H1 (cell line): ENCODE results near the gene PRSS12. TPM values are rescaled to one million over a fixed set of nuclear protein-coding genes. Genes with fewer than 3 reads are reported as not detected.

ENCODE experiments used
- ASH2L ChIP-seq: fragments of 200-600, 300-600 bp; sonication (generic); IDR thresholded peaks from one replicate; pipeline ENCODE4 v1.7.1; 2017; ENCODE audit warnings: low read length
- BACH1 ChIP-seq: IDR thresholded peaks from 2 replicates; pipeline ENCODE4 v1.6.1; 2012; ENCODE audit warnings: low read length, improper control_type of control experiment
- BCL11A ChIP-seq, 2 experiments: IDR thresholded peaks; one replicate each; pipeline ENCODE4 v1.6.1; 2011; ENCODE audit warnings: low read depth in 2 of 2, low read length in 2 of 2, mild to moderate bottlenecking in 2 of 2
- CEBPB ChIP-seq: IDR thresholded peaks from 2 replicates; pipeline ENCODE4 v1.6.1; 2012; ENCODE audit warnings: low read depth, low read length
- CHD7 ChIP-seq: fragments of 300-600 bp; sonication (generic); IDR thresholded peaks from 2 replicates; pipeline ENCODE4 v1.7.1; 2012; ENCODE audit warnings: low read length, moderate library complexity, mild to moderate bottlenecking, inconsistent platforms; ENCODE audit not compliant: insufficient replicate concordance
- HDAC2 ChIP-seq, 2 experiments: fragments of 300-600 bp in 1 of 2; sonication (generic) in 1 of 2; IDR thresholded peaks; 2 replicates each; pipeline ENCODE4 v1.6.1; 2011 to 2012; ENCODE audit warnings: low read depth in 2 of 2, low read length in 2 of 2, mild to moderate bottlenecking in 2 of 2, moderate library complexity in 2 of 2, borderline replicate concordance in 1 of 2, inconsistent platforms in 1 of 2
- KDM1A ChIP-seq: fragments of 200-600, 300-600 bp; sonication (generic); IDR thresholded peaks from 2 replicates; pipeline ENCODE4 v1.7.1; 2016; ENCODE audit warnings: mild to moderate bottlenecking, low read length, borderline replicate concordance
- POLR2A ChIP-seq, 2 experiments: IDR thresholded peaks; 1 replicate in 1 of 2; 2 replicates in 1 of 2; pipeline ENCODE4 v1.6.1; 2011; ENCODE audit warnings: low read depth in 2 of 2, low read length in 2 of 2, mild to moderate bottlenecking in 2 of 2; ENCODE audit errors: control extremely low read depth in 1 of 2
- POU5F1 ChIP-seq: IDR thresholded peaks from 2 replicates; pipeline ENCODE4 v1.6.1; 2011; ENCODE audit warnings: low read depth, mild to moderate bottlenecking, low read length, moderate library complexity
- RBBP5 ChIP-seq: IDR thresholded peaks from 2 replicates; pipeline ENCODE4 v1.7.1; 2012; ENCODE audit warnings: low read depth, mild to moderate bottlenecking, inconsistent platforms, low read length, moderate library complexity, borderline replicate concordance
- SAP30 ChIP-seq: fragments of 300-600 bp; sonication (generic); IDR thresholded peaks from 2 replicates; pipeline ENCODE4 v1.7.1; 2012; ENCODE audit warnings: low read length, moderate library complexity, mild to moderate bottlenecking, inconsistent platforms; ENCODE audit not compliant: insufficient read depth, insufficient replicate concordance
- TAF1 ChIP-seq: IDR thresholded peaks from 2 replicates; pipeline ENCODE4 v1.6.1; 2011; ENCODE audit warnings: mild to moderate bottlenecking, low read depth, low read length
- TEAD4 ChIP-seq: IDR thresholded peaks from 2 replicates; pipeline ENCODE4 v1.6.1; 2012; ENCODE audit warnings: low read depth, low read length, inconsistent platforms, mixed read lengths
- polyA plus RNA-seq, 7 experiments: library from polyadenylated mRNA; depleted of rRNA in 3 of 7; stranded (reverse) in 5 of 7; unstranded in 2 of 7; fragments of >200 nt in 5 of 7; fragments of 200-250 nt in 2 of 7; gene quantifications; 1 replicate in 5 of 7; 2 replicates in 1 of 7; 4 replicates in 1 of 7; pipeline versions ENCODE4 v1.2.1 to v1.2.3, GENCODE V29; 2011 to 2013; ENCODE audit warnings: missing spikeins in 2 of 7, mixed read lengths in 2 of 7
- total RNA-seq: library from RNA; stranded (reverse); fragmentation: NEBNext Ultra II Directional; extraction: Animal tissue kit (Norgen Biotek cat#: 25700); gene quantifications from 2 replicates; pipeline ENCODE4 v1.2.1, GENCODE V29; 2021

PRSS12 gene
- total and polyA plus RNA-seq, 2 of the 8 experiments (the other 6 are each of a cell fraction or from before 2014, with no cell fraction given) = 2.6 to 9.3 TPM

GRCh38 chr4:118381902-118382301 lies 29.1 kb upstream of the PRSS12 start (continued):
- TF ChIP-seq CHD7 = no peak
- TF ChIP-seq KDM1A = no peak
- TF ChIP-seq CEBPB = no peak
- no peak for TF ChIP-seq RBBP5
- no peak for TF ChIP-seq TEAD4
- TF ChIP-seq BCL11A (IDR thresholded peaks at IDR 0.05; ENCODE audit: low read depth in 2 of 2, low read length in 2 of 2) = no peak
- no peak for TF ChIP-seq TAF1
- TF ChIP-seq POLR2A (IDR thresholded peaks at IDR 0.05; ENCODE audit: control extremely low read depth in 1 of 2, low read depth in 2 of 2, low read length in 2 of 2) = no peak
- no peak for TF ChIP-seq BACH1
- TF ChIP-seq POU5F1 = no peak
- TF ChIP-seq ASH2L = no peak
- no peak for TF ChIP-seq SAP30
- TF ChIP-seq HDAC2 (IDR thresholded peaks at IDR 0.05; ENCODE audit: borderline replicate concordance in 1 of 2, low read depth in 2 of 2, low read length in 2 of 2) = no peak
